Prostate gland (tissue), 2 donors: ENCODE measurements around the gene IGHMBP2. TPM values are rescaled to one million over a fixed set of nuclear protein-coding genes. Genes with fewer than 3 reads are reported as not detected.

Experiments used
- DNase-seq: peaks from one replicate; pipeline ENCODE4 v3.0.0-alpha.2; 2019; ENCODE audit warnings: low spot score
- H3K27ac ChIP-seq, 2 donors: fragments of 200-600 bp; sonication (generic); 2 replicates each; pipeline ENCODE4 v1.5.1; 2017 to 2019
- H3K27me3 ChIP-seq: fragments of 200-600 bp; sonication (generic); replicated peaks from 2 replicates; pipeline ENCODE4 v1.5.1; 2019; ENCODE audit not compliant: insufficient read depth
- H3K36me3 ChIP-seq, 2 donors: fragments of 200-600 bp; sonication (generic); 1 replicate in 1 of 2; 2 replicates in 1 of 2; pipeline versions ENCODE4 v1.5.1 to v1.8.1; 2017 to 2019
- H3K4me1 ChIP-seq: fragments of 200-600 bp; sonication (generic); replicated peaks from 2 replicates; pipeline ENCODE4 v1.5.1; 2019
- H3K4me3 ChIP-seq, 2 donors: fragments of 200-600 bp; sonication (generic); 2 replicates each; pipeline ENCODE4 v1.5.1; 2017 to 2019
- H3K9me3 ChIP-seq: fragments of 200-600 bp; sonication (generic); 2 replicates; pipeline ENCODE4 v1.5.1; 2017
- CTCF ChIP-seq, 4 experiments: fragments of 200-600 bp in 2 of 4; fragments of 450-650 bp in 2 of 4; sonication (generic) in 2 of 4; IDR thresholded peaks; 1 replicate in 3 of 4; 2 replicates in 1 of 4; pipeline ENCODE4 v1.5.1; 2016 to 2019; ENCODE audit warnings: antibody characterized with exemption in 4 of 4, mild to moderate bottlenecking in 2 of 4, moderate library complexity in 2 of 4
- POLR2A ChIP-seq: fragments of 450-650 bp; IDR thresholded peaks from one replicate; pipeline ENCODE4 v1.6.1; 2016; ENCODE audit warnings: antibody characterized with exemption, mild to moderate bottlenecking
- POLR2AphosphoS5 ChIP-seq: sonication (generic); formaldehyde crosslinking; IDR thresholded peaks from one replicate; pipeline ENCODE4 v1.6.1; 2017; ENCODE audit warnings: antibody characterized with exemption
- WGBS: methylation state at CpG from one replicate; pipeline ENCODE4 v1.1.5; 2018; 5-methylcytosine and 5-hydroxymethylcytosine counted together
- intact Hi-C: fragments of 100-400 bp; cut with DNase I; formaldehyde crosslinking; loops from one replicate; pipeline ENCODE4 v1.14.2; 2022
- total RNA-seq, 2 donors: library from RNA; depleted of rRNA; stranded (reverse); fragments of >200 nt; gene quantifications; one replicate each; pipeline ENCODE4 v1.1.0, GENCODE V29; 2016

The IGHMBP2 gene
- total RNA-seq, 2 donors from 2014 or later: 17.3 to 34.0 TPM

GRCh38 chr11:68961245-68961644, 57.6 kb downstream of the IGHMBP2 start:
- Histone ChIP-seq H3K4me3 (no peak overlapping the region), H3K9me3 (no peaks in the 10 kb centered on the region), H3K27ac (no peak overlapping the region), H3K27me3 (no peaks in the 10 kb centered on the region), H3K36me3 (no peaks in the 10 kb centered on the region), H3K4me1 (no peaks in the 10 kb centered on the region)
- 75% methylated on average over 8 of the region's 8 CpGs for WGBS
- no peak for DNase-seq
- TF ChIP-seq POLR2A (no peak), POLR2AphosphoS5 (no peak), CTCF (IDR thresholded peaks at IDR 0.05) (no peak)
- intact Hi-C loops: no loop called here

- intact Hi-C loops: no loop called here
- Histone ChIP-seq H3K4me1 (no peaks in the 10 kb centered on the region), H3K27me3 (no peaks in the 10 kb centered on the region), H3K27ac (no peak overlapping the region), H3K4me3 (no peak overlapping the region), H3K36me3 (no peaks in the 10 kb centered on the region), H3K9me3 (no peaks in the 10 kb centered on the region)
- TF ChIP-seq POLR2AphosphoS5 (no peak), POLR2A (no peak), CTCF (IDR thresholded peaks at IDR 0.05) (no peak)
- 83% methylated on average over 16 of the region's 16 CpGs for WGBS
- no peak for DNase-seq
Measured at GRCh38 chr11:68962527-68963250, 59.0 kb downstream of the IGHMBP2 start.

- Histone ChIP-seq H3K27ac (no peak overlapping the region), H3K4me3 (no peak overlapping the region), H3K36me3 (no peaks in the 10 kb centered on the region), H3K9me3 (no peaks in the 10 kb centered on the region), H3K4me1 (no peaks in the 10 kb centered on the region), H3K27me3 (no peaks in the 10 kb centered on the region)
- 80% methylated on average over 3 of the region's 3 CpGs for WGBS
- no peak for DNase-seq
- TF ChIP-seq CTCF (IDR thresholded peaks at IDR 0.05) (no peak), POLR2A (no peak), POLR2AphosphoS5 (no peak)
- intact Hi-C loops: no loop called here
Measured at GRCh38 chr11:68963779-68964178, 60.1 kb downstream of the IGHMBP2 start.

GRCh38 chr11:68965901-68966853, 62.5 kb downstream of the IGHMBP2 start:
- no peaks in the 10 kb centered on the region for H3K4me1 ChIP-seq
- no peaks in the 10 kb centered on the region for H3K36me3 ChIP-seq
- H3K4me3 ChIP-seq: no peak overlapping the region
- no peak overlapping the region for H3K27ac ChIP-seq
- no peak for TF ChIP-seq POLR2A
- TF ChIP-seq CTCF (IDR thresholded peaks at IDR 0.05): no peak
- TF ChIP-seq POLR2AphosphoS5: no peak
- no peak for DNase-seq
- 69% methylated on average over 15 of the region's 15 CpGs for WGBS
- intact Hi-C loops: no loop called here
- H3K27me3 ChIP-seq: no peaks in the 10 kb centered on the region
- no peaks in the 10 kb centered on the region for H3K9me3 ChIP-seq
